Adrenal gland (tissue), 12 donors: ENCODE data around the gene ARG1. TPM values are rescaled to one million over a fixed set of nuclear protein-coding genes. Genes with fewer than 3 reads are reported as not detected.

Source experiments
- DNase-seq, 7 donors: peaks; one replicate each; pipeline ENCODE4 v3.0.0-alpha.2; 2019 to 2020
- H3K27ac ChIP-seq, 5 donors: fragments of 200-600 bp; sonication (generic) in 4 of 5; 1 replicate in 3 of 5; 2 replicates in 2 of 5; pipeline versions ENCODE4 v1.5.1 to v1.8.0; 2016 to 2020; ENCODE audit warnings: mild to moderate bottlenecking in 1 of 5
- H3K27me3 ChIP-seq: fragments of 200-600 bp; 2 replicates; pipeline ENCODE4 v1.8.0; 2021
- H3K36me3 ChIP-seq, 2 donors: fragments of 200-600 bp; replicated peaks in 1 of 2; 1 replicate in 1 of 2; 2 replicates in 1 of 2; pipeline versions ENCODE4 v1.5.1 to v1.8.0; 2018 to 2022
- H3K4me1 ChIP-seq, 2 donors: fragments of 200-600 bp; replicated peaks in 1 of 2; 1 replicate in 1 of 2; 2 replicates in 1 of 2; pipeline versions ENCODE4 v1.5.1 to v1.8.0; 2018 to 2021
- H3K4me3 ChIP-seq, 4 donors: fragments of 200-600 bp; sonication (generic) in 3 of 4; one replicate each; pipeline ENCODE4 v1.5.1; 2016 to 2018
- H3K9me3 ChIP-seq, 3 donors: fragments of 200-600 bp; sonication (generic) in 1 of 3; replicated peaks in 1 of 3; 1 replicate in 2 of 3; 2 replicates in 1 of 3; pipeline versions ENCODE4 v1.5.1 to v1.8.0; 2016 to 2021
- POLR2A ChIP-seq, 2 donors: fragments of 450-650 bp; IDR thresholded peaks; one replicate each; pipeline ENCODE4 v1.6.1; 2017; ENCODE audit warnings: antibody characterized with exemption in 2 of 2, mild to moderate bottlenecking in 2 of 2, moderate library complexity in 1 of 2
- WGBS, 4 donors: extraction: QIAGEN DNeasy Blood & Tissue Kit in 2 of 4; methylation state at CpG; one replicate each; pipeline versions ENCODE4 v1.1.5 to v1.1.7; 2013 to 2017; 5-methylcytosine and 5-hydroxymethylcytosine counted together
- intact Hi-C, 2 donors: fragments of 100-400 bp; cut with DNase I; formaldehyde crosslinking; loops; one replicate each; pipeline versions ENCODE4 v1.14.1 to v1.15.0; 2022 to 2023
- polyA plus RNA-seq, 3 donors: library from polyadenylated mRNA; stranded (reverse); fragments of 200-250 nt in 2 of 3; fragments of 350-450 nt in 1 of 3; fragmentation: Illumina TruSeq in 1 of 3; extraction: RNeasy Lipid Tissue Mini Kit (QIAGEN cat#74804) in 1 of 3; gene quantifications; one replicate each; pipeline ENCODE4 v1.2.3, GENCODE V29; 2013 to 2014
- total RNA-seq, 9 donors: library from RNA; depleted of rRNA in 4 of 9; stranded (reverse); fragments of >200 nt in 4 of 9; fragments of 120-200 nt in 1 of 9; fragmentation: NEBNext Ultra II Directional in 1 of 9; extraction: Animal tissue kit (Norgen Biotek cat#: 25700) in 1 of 9; gene quantifications; one replicate each; pipeline versions ENCODE4 v1.1.0 to v1.2.4, GENCODE V29; 2013 to 2023
- TF ChIP-seq, protein P1 (sequence below), 6 experiments: fragments of 450-650 bp in 4 of 6; fragments of 200-600 bp in 2 of 6; sonication (generic) in 1 of 6; IDR thresholded peaks; 1 replicate in 5 of 6; 2 replicates in 1 of 6; pipeline versions ENCODE4 v1.5.1 to v1.8.0; 2016 to 2021; ENCODE audit warnings: antibody characterized with exemption in 6 of 6, mild to moderate bottlenecking in 2 of 6, moderate library complexity in 1 of 6
- donor health status: healthy with polysubstance abuse.
- donor health status: Bipolar disorder and iron deficiency.
- donor health status: DM: yes; HTN: yes; CAD: no.
- donor health status: DM: no; HTN: no; CAD: no.
- donor health status: DM: no; HTN: no; CAD: no.
- donor health status: DM: yes; HTN: yes; CAD: no.

Gene ARG1
- total and polyA plus RNA-seq, 12 donors, result 0.20 to 0.68 (median 0.44) TPM; not detected in 4

DNA sequence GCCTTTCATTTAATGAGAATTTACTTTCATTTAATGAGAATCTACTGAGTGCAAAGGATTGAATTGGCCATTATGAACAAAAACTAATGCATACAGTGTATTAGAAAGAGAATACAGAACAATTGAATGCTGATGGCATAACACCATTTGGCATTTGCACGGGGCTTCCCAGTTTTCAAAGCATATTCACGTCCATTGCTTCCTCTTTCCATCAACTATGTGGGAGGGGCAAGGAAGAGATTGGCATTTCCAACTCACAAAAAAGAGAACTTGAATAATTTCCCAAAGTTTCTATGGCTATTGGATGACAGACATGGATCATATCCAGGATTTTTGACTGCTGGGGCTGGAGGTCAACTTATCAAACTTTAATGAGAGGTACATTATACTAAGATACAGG, 23.2 kb upstream of the ARG1 start:
- 38 to 70% (median 54%) methylated on average over 2 of the region's 2 CpGs for WGBS, 4 donors

DNA sequence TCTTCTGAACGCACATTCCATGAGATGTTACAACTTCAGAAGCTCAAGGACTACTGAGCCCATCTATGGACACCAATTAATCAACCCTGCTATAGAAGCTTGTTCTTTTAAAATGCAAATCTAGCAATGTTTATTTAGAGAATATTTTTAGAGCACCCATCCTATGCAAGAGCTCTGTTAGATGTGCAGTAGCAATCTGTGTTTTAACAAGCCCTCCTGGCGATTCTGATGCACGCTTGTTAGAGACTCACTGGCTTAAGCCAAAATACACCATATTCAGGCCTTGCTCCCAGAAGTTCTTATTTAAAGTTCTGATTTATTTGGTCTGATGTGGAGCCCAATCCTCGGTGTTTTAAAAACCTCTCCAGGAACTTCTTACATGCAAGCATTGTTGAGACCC, 21.1 kb upstream of the ARG1 start:
- peaks cover 4 to 5% of the 10 kb centered on the region in 2 donors for H3K4me1 ChIP-seq
- no peak for TF ChIP-seq POLR2A (IDR thresholded peaks at IDR 0.05)
- TF ChIP-seq, protein P1, sequence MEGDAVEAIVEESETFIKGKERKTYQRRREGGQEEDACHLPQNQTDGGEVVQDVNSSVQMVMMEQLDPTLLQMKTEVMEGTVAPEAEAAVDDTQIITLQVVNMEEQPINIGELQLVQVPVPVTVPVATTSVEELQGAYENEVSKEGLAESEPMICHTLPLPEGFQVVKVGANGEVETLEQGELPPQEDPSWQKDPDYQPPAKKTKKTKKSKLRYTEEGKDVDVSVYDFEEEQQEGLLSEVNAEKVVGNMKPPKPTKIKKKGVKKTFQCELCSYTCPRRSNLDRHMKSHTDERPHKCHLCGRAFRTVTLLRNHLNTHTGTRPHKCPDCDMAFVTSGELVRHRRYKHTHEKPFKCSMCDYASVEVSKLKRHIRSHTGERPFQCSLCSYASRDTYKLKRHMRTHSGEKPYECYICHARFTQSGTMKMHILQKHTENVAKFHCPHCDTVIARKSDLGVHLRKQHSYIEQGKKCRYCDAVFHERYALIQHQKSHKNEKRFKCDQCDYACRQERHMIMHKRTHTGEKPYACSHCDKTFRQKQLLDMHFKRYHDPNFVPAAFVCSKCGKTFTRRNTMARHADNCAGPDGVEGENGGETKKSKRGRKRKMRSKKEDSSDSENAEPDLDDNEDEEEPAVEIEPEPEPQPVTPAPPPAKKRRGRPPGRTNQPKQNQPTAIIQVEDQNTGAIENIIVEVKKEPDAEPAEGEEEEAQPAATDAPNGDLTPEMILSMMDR (IDR thresholded peaks at IDR 0.05), result no peak
- intact Hi-C loops, result no loop called here
- H3K36me3 ChIP-seq, result no peaks in the 10 kb centered on the region
- no peak for DNase-seq
- no peak overlapping the region for H3K27ac ChIP-seq
- 84 to 93% (median 86%) methylated on average over 4 of the region's 4 CpGs for WGBS, 4 donors
- H3K4me3 ChIP-seq, result no peak overlapping the region
- H3K27me3 ChIP-seq, result no peaks in the 10 kb centered on the region
- no peaks in the 10 kb centered on the region for H3K9me3 ChIP-seq

More for the DNA sequence above, 23.2 kb upstream of the ARG1 start:
- H3K27ac ChIP-seq, result no peak overlapping the region
- no peak overlapping the region for H3K4me3 ChIP-seq
- no peaks in the 10 kb centered on the region for H3K9me3 ChIP-seq
- intact Hi-C loops, result no loop called here
- H3K36me3 ChIP-seq, result no peaks in the 10 kb centered on the region
- no peak for TF ChIP-seq POLR2A (IDR thresholded peaks at IDR 0.05)
- TF ChIP-seq, protein P1 (IDR thresholded peaks at IDR 0.05), result no peak
- DNase-seq, result no peak
- no peaks in the 10 kb centered on the region for H3K27me3 ChIP-seq
- peaks cover 12 to 15% of the 10 kb centered on the region in 2 donors for H3K4me1 ChIP-seq

DNA sequence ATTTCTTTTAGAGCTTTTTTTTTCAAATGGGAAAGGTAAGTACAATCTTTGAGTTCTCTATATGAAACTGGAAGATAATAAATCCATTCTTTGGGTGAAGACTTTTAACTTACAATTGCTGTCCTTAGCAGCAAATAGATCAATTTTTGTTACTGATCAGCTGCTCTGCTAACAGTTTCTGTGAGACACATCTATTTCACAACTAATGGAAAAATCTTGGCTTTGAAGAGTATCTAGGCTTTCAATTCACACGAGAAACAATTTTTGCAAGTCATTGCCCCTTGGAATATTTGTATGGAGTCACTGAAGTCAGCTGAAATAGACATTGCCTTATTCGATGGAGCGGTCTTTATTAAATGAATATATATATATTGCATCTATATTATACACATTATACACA, 20.5 kb upstream of the ARG1 start:
- no peaks in the 10 kb centered on the region for H3K27me3 ChIP-seq
- intact Hi-C loops, result no loop called here
- H3K27ac ChIP-seq, result no peak overlapping the region
- no peaks in the 10 kb centered on the region for H3K36me3 ChIP-seq
- no peak for TF ChIP-seq POLR2A (IDR thresholded peaks at IDR 0.05)
- TF ChIP-seq, protein P1 (IDR thresholded peaks at IDR 0.05), result no peak
- WGBS, 4 donors, result 88 to 91% (median 89%) methylated on average over 3 of the region's 3 CpGs
- no peak overlapping the region for H3K4me3 ChIP-seq
- no peak for DNase-seq
- no peaks in the 10 kb centered on the region for H3K4me1 ChIP-seq
- H3K9me3 ChIP-seq, result no peaks in the 10 kb centered on the region

DNA sequence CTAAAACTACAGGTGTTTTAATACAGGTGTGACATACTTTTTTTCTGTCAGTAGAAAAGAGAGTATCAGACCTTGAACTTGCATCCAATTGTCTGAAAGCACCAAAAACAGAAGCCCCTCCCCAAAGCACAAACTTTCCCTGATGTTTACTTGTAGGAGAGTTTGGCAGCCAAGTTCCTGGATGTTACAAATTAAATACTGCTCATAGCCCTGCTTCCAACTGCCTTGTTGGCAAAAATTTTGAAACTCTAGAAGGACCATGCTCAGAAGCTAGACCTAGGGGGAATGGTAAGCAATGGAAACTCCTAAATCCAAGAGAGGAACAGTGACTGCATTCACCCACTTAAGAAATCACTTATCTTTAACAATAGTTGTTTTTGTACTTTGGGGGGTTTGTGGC, 17.0 kb upstream of the ARG1 start:
- H3K4me3 ChIP-seq, result no peak overlapping the region
- DNase-seq, result no peak
- no peaks in the 10 kb centered on the region for H3K27me3 ChIP-seq
- intact Hi-C loops, result no loop called here
- H3K9me3 ChIP-seq, result no peaks in the 10 kb centered on the region
- H3K36me3 ChIP-seq, result no peaks in the 10 kb centered on the region
- H3K4me1 ChIP-seq, result no peaks in the 10 kb centered on the region
- TF ChIP-seq, protein P1 (IDR thresholded peaks at IDR 0.05), result no peak
- H3K27ac ChIP-seq, result no peak overlapping the region
